Renal cortical epithelial cell (primary cell): ENCODE data around the gene RNFT2. TPM values are rescaled to one million over a fixed set of nuclear protein-coding genes. Genes with fewer than 3 reads are reported as not detected.
"Not testable (repeated sequence)": the region's sequence is repeated elsewhere in the genome, so short reads cannot be mapped to it uniquely, and the experiment has no call there.

Experiments
- DNase-seq: peaks from one replicate; pipeline ENCODE4 v3.0.0-alpha.2; 2011; ENCODE audit warnings: low read depth
- total RNA-seq: library from RNA; depleted of rRNA; stranded (reverse); fragments of >200 nt; gene quantifications from 2 replicates; pipeline ENCODE4 v1.2.3, GENCODE V29; 2014

The RNFT2 gene
- total RNA-seq, 1 donor from 2014 or later, result 5.6 TPM

- DNase-seq, result not testable (repeated sequence)
Measured at GRCh38 chr12:116742787-116743186, 4.7 kb downstream of the RNFT2 start.

- DNase-seq, result no peak
Measured at GRCh38 chr12:116744766-116745165, 6.7 kb downstream of the RNFT2 start.

GRCh38 chr12:116745554-116745953 lies 7.4 kb downstream of the RNFT2 start:
- no peak for DNase-seq

GRCh38 chr12:116749884-116750283 lies 11.8 kb downstream of the RNFT2 start:
- DNase-seq, result no peak

GRCh38 chr12:116750298-116750697 lies 12.2 kb downstream of the RNFT2 start:
- DNase-seq, result no peak

GRCh38 chr12:116754097-116754496 lies 16.0 kb downstream of the RNFT2 start:
- DNase-seq, result not testable (repeated sequence)

GRCh38 chr12:116754783-116755182 lies 16.7 kb downstream of the RNFT2 start:
- not testable (repeated sequence) for DNase-seq

- no peak for DNase-seq
Measured at GRCh38 chr12:116759783-116760621, 21.9 kb downstream of the RNFT2 start.

- DNase-seq, result no peak
Measured at GRCh38 chr12:116760622-116761020, 22.5 kb downstream of the RNFT2 start.

GRCh38 chr12:116761499-116761898 lies 23.4 kb downstream of the RNFT2 start:
- no peak for DNase-seq

GRCh38 chr12:116765271-116765670 lies 27.2 kb downstream of the RNFT2 start:
- DNase-seq, result peak; percentile 79

GRCh38 chr12:116766285-116766684 lies 28.2 kb downstream of the RNFT2 start:
- DNase-seq, result no peak

GRCh38 chr12:116766746-116767145 lies 28.6 kb downstream of the RNFT2 start:
- no peak for DNase-seq

GRCh38 chr12:116771651-116772050 lies 33.5 kb downstream of the RNFT2 start:
- DNase-seq, result no peak

- DNase-seq, result peak; percentile 4
Measured at GRCh38 chr12:116773276-116773731, 35.2 kb downstream of the RNFT2 start.

- no peak for DNase-seq
Measured at GRCh38 chr12:116774020-116774419, 35.9 kb downstream of the RNFT2 start.

- no peak for DNase-seq
Measured at GRCh38 chr12:116777245-116777644, 39.1 kb downstream of the RNFT2 start.

GRCh38 chr12:116779597-116779996 lies 41.5 kb downstream of the RNFT2 start:
- no peak for DNase-seq

GRCh38 chr12:116780942-116781341 lies 42.8 kb downstream of the RNFT2 start:
- DNase-seq, result no peak

GRCh38 chr12:116783525-116784237 lies 45.6 kb downstream of the RNFT2 start:
- no peak for DNase-seq

GRCh38 chr12:116784238-116784612 lies 46.1 kb downstream of the RNFT2 start:
- no peak for DNase-seq

GRCh38 chr12:116789562-116789961 lies 51.4 kb downstream of the RNFT2 start:
- not testable (repeated sequence) for DNase-seq

GRCh38 chr12:116790066-116790465 lies 52.0 kb downstream of the RNFT2 start:
- DNase-seq, result no peak
